ENCODE results near the gene LCOR.
"Not testable (repeated sequence)": the region's sequence is repeated elsewhere in the genome, so short reads cannot be mapped to it uniquely, and the experiment has no call there.

LCOR gene

GRCh38 chr10:97031459-97031858 is 199.4 kb downstream of the LCOR start:
- peaks cover 2% of the 10 kb centered on the region; the same call in 1 of the 2 replicates for H3K4me1 ChIP-seq (ENCODE audit: insufficient read depth, low read length)
- H3K27ac ChIP-seq (ENCODE audit: low read length): no peak overlapping the region

DNA sequence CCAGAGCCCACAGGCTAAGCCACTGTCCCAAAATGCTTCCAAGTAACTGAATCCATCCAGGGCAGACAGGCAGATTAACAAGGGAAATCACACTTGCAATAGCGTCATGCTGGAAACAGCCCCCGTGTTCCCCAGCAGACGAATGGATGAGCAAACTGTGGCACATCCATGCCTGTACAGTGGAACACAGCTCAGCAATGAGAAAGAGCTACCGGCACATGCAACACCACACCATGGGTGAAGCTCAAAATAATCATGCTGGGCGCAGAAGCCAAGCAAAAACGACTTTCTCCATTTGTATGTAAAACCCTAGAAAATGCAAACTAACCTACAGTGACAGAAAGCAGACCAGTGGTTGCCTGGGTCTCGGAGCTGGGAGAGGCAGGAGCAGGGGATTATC is 200.5 kb downstream of the LCOR start:
- Histone ChIP-seq H3K4me1 (ENCODE audit: insufficient read depth, low read length) (peaks cover 2% of the 10 kb centered on the region; the same call in 1 of the 2 replicates), H3K27me3 (ENCODE audit: insufficient read depth, low read length) (no peaks in the 10 kb centered on the region), H3K36me3 (ENCODE audit: insufficient read depth, low read depth, low read length) (no peaks in the 10 kb centered on the region), H3K27ac (ENCODE audit: low read length) (no peak overlapping the region), H3K4me3 (ENCODE audit: low read length) (0 out of 2 replicates have a peak overlapping the region, but pooled peaks have one; percentile 17), H3K9me3 (ENCODE audit: insufficient read depth, low read depth, low read length) (no peaks in the 10 kb centered on the region), H3K9ac (ENCODE audit: low read depth, low read length) (no peak overlapping the region)

More at GRCh38 chr10:97031459-97031858, 199.4 kb downstream of the LCOR start:
- H3K27me3 ChIP-seq (ENCODE audit: insufficient read depth, low read length): no peaks in the 10 kb centered on the region
- H3K9ac ChIP-seq (ENCODE audit: low read depth, low read length): no peak overlapping the region
- no peaks in the 10 kb centered on the region for H3K36me3 ChIP-seq (ENCODE audit: insufficient read depth, low read depth, low read length)
- no peak overlapping the region for H3K4me3 ChIP-seq (ENCODE audit: low read length)
- no peaks in the 10 kb centered on the region for H3K9me3 ChIP-seq (ENCODE audit: insufficient read depth, low read depth, low read length)

DNA sequence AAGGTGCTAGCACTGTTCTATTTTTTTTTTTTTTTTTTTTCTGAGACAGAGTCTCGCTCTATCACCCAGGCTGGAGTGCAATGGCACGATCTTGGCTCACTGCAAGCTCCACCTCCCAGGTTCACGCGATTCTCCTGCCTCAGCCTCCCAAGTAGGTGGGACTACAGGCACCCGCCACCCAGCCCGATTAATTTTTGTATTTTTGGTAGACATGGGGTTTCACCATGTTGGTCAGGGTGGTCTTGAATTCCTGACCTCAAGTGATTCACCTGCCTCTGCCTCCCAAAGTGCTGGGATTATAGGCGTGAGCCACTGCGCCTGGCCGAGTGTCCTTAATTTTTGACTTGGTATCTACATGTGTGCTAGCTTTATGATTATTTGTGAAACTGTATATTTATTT is 201.7 kb downstream of the LCOR start:
- H3K9ac ChIP-seq (ENCODE audit: low read depth, low read length); H3K27ac ChIP-seq (ENCODE audit: low read length); H3K9me3 ChIP-seq (ENCODE audit: insufficient read depth, low read depth, low read length); H3K4me1 ChIP-seq (ENCODE audit: insufficient read depth, low read length); H3K4me3 ChIP-seq (ENCODE audit: low read length); H3K36me3 ChIP-seq (ENCODE audit: insufficient read depth, low read depth, low read length); H3K27me3 ChIP-seq (ENCODE audit: insufficient read depth, low read length): not testable (repeated sequence)

- Histone ChIP-seq H3K27ac (ENCODE audit: low read length) (no peak overlapping the region), H3K4me3 (ENCODE audit: low read length) (no peak overlapping the region), H3K9me3 (ENCODE audit: insufficient read depth, low read depth, low read length) (no peaks in the 10 kb centered on the region), H3K4me1 (ENCODE audit: insufficient read depth, low read length) (peaks cover 2% of the 10 kb centered on the region; the same call in 1 of the 2 replicates), H3K36me3 (ENCODE audit: insufficient read depth, low read depth, low read length) (no peaks in the 10 kb centered on the region), H3K27me3 (ENCODE audit: insufficient read depth, low read length) (0 out of 2 replicates have a peak, but pooled peaks cover 6% of the 10 kb centered on the region), H3K9ac (ENCODE audit: low read depth, low read length) (no peak overlapping the region)
These were observed 202.2 kb downstream of the LCOR start for GRCh38 chr10:97034301-97034700.

- Histone ChIP-seq H3K27ac (ENCODE audit: low read length) (no peak overlapping the region), H3K4me3 (ENCODE audit: low read length) (no peak overlapping the region), H3K9me3 (ENCODE audit: insufficient read depth, low read depth, low read length) (no peaks in the 10 kb centered on the region), H3K27me3 (ENCODE audit: insufficient read depth, low read length) (0 out of 2 replicates have a peak, but pooled peaks cover 6% of the 10 kb centered on the region), H3K9ac (ENCODE audit: low read depth, low read length) (no peak overlapping the region), H3K4me1 (ENCODE audit: insufficient read depth, low read length) (peaks cover 2% of the 10 kb centered on the region; the same call in 1 of the 2 replicates), H3K36me3 (ENCODE audit: insufficient read depth, low read depth, low read length) (no peaks in the 10 kb centered on the region)
These were observed 203.1 kb downstream of the LCOR start for GRCh38 chr10:97034958-97035769.

DNA sequence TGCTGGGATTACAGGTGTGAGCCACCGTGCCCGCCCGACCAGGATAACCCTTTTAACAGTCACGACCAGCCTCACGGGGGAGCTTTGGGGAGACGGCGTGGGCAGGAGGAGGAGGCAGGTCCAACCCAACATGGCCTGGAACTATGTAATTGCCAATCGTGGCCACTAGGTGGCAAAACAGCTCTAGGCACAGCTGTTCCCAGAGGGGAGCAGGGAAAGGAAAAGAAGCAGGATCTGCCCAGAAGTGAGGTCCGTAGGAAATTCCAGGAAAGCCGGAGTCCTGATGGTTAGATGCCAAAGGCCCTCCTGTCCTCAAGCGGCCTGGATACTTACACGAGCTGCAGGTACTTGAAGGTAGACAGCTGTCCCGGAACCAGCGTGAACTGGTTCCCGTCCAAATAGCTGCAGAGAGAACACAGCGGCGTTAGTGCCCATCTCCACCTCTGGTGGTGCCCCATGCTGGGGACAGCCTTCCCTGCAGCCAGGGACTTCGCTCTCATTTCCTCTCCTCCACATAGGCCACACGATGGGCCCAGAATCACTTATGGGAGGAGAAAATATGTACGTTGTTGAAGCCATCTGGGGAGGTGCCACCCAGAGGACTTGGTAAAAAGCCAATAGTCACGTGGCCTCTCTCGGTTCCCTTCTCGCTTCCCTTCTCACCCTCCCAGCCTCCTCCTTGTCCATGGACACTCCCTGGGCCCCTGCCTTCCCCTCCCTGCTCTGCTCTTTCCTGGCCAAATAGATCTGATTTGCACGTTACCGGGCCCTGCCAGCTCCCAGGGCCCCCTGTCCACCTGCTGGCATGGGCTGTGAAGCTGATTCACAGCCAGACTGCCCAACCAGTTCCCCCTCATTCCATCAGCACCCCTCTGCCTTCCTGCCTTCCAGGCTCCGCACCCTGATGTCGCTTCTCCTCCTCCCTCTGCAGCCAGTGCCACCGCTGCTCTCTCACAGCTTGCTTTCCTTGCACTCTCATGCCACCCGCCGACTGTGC is 205.6 kb downstream of the LCOR start:
- no peak overlapping the region for H3K9ac ChIP-seq (ENCODE audit: low read depth, low read length)
- no peaks in the 10 kb centered on the region for H3K9me3 ChIP-seq (ENCODE audit: insufficient read depth, low read depth, low read length)
- H3K27ac ChIP-seq (ENCODE audit: low read length): no peak overlapping the region
- H3K4me3 ChIP-seq (ENCODE audit: low read length): peak overlapping the region; percentile 57; the same call in 1 of the 2 replicates
- H3K27me3 ChIP-seq (ENCODE audit: insufficient read depth, low read length): 0 out of 2 replicates have a peak, but pooled peaks cover 6% of the 10 kb centered on the region
- 0 out of 2 replicates have a peak, but pooled peaks cover under 1% of the 10 kb centered on the region for H3K4me1 ChIP-seq (ENCODE audit: insufficient read depth, low read length)
- H3K36me3 ChIP-seq (ENCODE audit: insufficient read depth, low read depth, low read length): no peaks in the 10 kb centered on the region

GRCh38 chr10:97038688-97039087 is 206.6 kb downstream of the LCOR start:
- Histone ChIP-seq H3K9me3 (ENCODE audit: insufficient read depth, low read depth, low read length) (no peaks in the 10 kb centered on the region), H3K4me3 (ENCODE audit: low read length) (no peak overlapping the region), H3K27ac (ENCODE audit: low read length) (no peak overlapping the region), H3K27me3 (ENCODE audit: insufficient read depth, low read length) (0 out of 2 replicates have a peak, but pooled peaks cover 6% of the 10 kb centered on the region), H3K4me1 (ENCODE audit: insufficient read depth, low read length) (no peaks in the 10 kb centered on the region), H3K36me3 (ENCODE audit: insufficient read depth, low read depth, low read length) (no peaks in the 10 kb centered on the region), H3K9ac (ENCODE audit: low read depth, low read length) (no peak overlapping the region)

- Histone ChIP-seq H3K4me3 (ENCODE audit: low read length) (no peak overlapping the region), H3K36me3 (ENCODE audit: insufficient read depth, low read depth, low read length) (no peaks in the 10 kb centered on the region), H3K4me1 (ENCODE audit: insufficient read depth, low read length) (no peaks in the 10 kb centered on the region), H3K9me3 (ENCODE audit: insufficient read depth, low read depth, low read length) (no peaks in the 10 kb centered on the region), H3K27ac (ENCODE audit: low read length) (no peak overlapping the region), H3K27me3 (ENCODE audit: insufficient read depth, low read length) (0 out of 2 replicates have a peak, but pooled peaks cover 6% of the 10 kb centered on the region), H3K9ac (ENCODE audit: low read depth, low read length) (no peak overlapping the region)
These were observed 207.6 kb downstream of the LCOR start for GRCh38 chr10:97039538-97040247.

- H3K9me3 ChIP-seq (ENCODE audit: insufficient read depth, low read depth, low read length): no peaks in the 10 kb centered on the region
- H3K9ac ChIP-seq (ENCODE audit: low read depth, low read length): no peak overlapping the region
- no peak overlapping the region for H3K4me3 ChIP-seq (ENCODE audit: low read length)
- no peaks in the 10 kb centered on the region for H3K4me1 ChIP-seq (ENCODE audit: insufficient read depth, low read length)
- H3K36me3 ChIP-seq (ENCODE audit: insufficient read depth, low read depth, low read length): no peaks in the 10 kb centered on the region
- H3K27me3 ChIP-seq (ENCODE audit: insufficient read depth, low read length): 0 out of 2 replicates have a peak, but pooled peaks cover 6% of the 10 kb centered on the region
- H3K27ac ChIP-seq (ENCODE audit: low read length): no peak overlapping the region
These were observed 208.1 kb downstream of the LCOR start for GRCh38 chr10:97040248-97040584.

- 0 out of 2 replicates have a peak, but pooled peaks cover 6% of the 10 kb centered on the region for H3K27me3 ChIP-seq (ENCODE audit: insufficient read depth, low read length)
- H3K4me3 ChIP-seq (ENCODE audit: low read length): no peak overlapping the region
These were observed 208.6 kb downstream of the LCOR start for GRCh38 chr10:97040706-97041105.

GRCh38 chr10:97042081-97042480 is 210.0 kb downstream of the LCOR start:
- Histone ChIP-seq H3K9me3 (ENCODE audit: insufficient read depth, low read depth, low read length) (no peaks in the 10 kb centered on the region), H3K4me1 (ENCODE audit: insufficient read depth, low read length) (no peaks in the 10 kb centered on the region), H3K4me3 (ENCODE audit: low read length) (no peak overlapping the region), H3K9ac (ENCODE audit: low read depth, low read length) (no peak overlapping the region), H3K27me3 (ENCODE audit: insufficient read depth, low read length) (0 out of 2 replicates have a peak, but pooled peaks cover 6% of the 10 kb centered on the region), H3K36me3 (ENCODE audit: insufficient read depth, low read depth, low read length) (no peaks in the 10 kb centered on the region), H3K27ac (ENCODE audit: low read length) (no peak overlapping the region)

More at GRCh38 chr10:97040706-97041105, 208.6 kb downstream of the LCOR start:
- Histone ChIP-seq H3K9me3 (ENCODE audit: insufficient read depth, low read depth, low read length) (no peaks in the 10 kb centered on the region), H3K9ac (ENCODE audit: low read depth, low read length) (no peak overlapping the region), H3K27ac (ENCODE audit: low read length) (no peak overlapping the region), H3K4me1 (ENCODE audit: insufficient read depth, low read length) (no peaks in the 10 kb centered on the region), H3K36me3 (ENCODE audit: insufficient read depth, low read depth, low read length) (no peaks in the 10 kb centered on the region)
